ENCODE data around the gene CFAP410. TPM values are rescaled to one million over a fixed set of nuclear protein-coding genes. Genes with fewer than 3 reads are reported as not detected.

Gene CFAP410
- total and polyA plus RNA-seq, 2 of the 13 experiments (the other 11 are each of a cell fraction or from before 2014, with no cell fraction given), result 8.0 to 20.1 TPM

GRCh38 chr21:44338971-44339910, at the start of gene CFAP410 (continued):
- TF ChIP-seq ZBTB2 (CRISPR knock-in tag; IDR thresholded peaks at IDR 0.05; ENCODE audit: low read depth) (peak; percentile 81), MTA3 (CRISPR knock-in tag; IDR thresholded peaks at IDR 0.05) (no peak), JDP2 (CRISPR knock-in tag; IDR thresholded peaks at IDR 0.05; ENCODE audit: borderline replicate concordance) (no peak), KDM5B (CRISPR knock-in tag; IDR thresholded peaks at IDR 0.05; ENCODE audit: borderline replicate concordance) (peak; percentile 82), THAP8 (CRISPR knock-in tag; IDR thresholded peaks at IDR 0.05; ENCODE audit: borderline replicate concordance) (no peak), AHR (CRISPR knock-in tag; IDR thresholded peaks at IDR 0.05) (peak; percentile 57; the same call in 1 of the 2 replicates), TOPORS (CRISPR knock-in tag; IDR thresholded peaks at IDR 0.05) (peak; percentile 76; the same call in 1 of the 2 replicates), ZNF775 (CRISPR knock-in tag; IDR thresholded peaks at IDR 0.05; ENCODE audit: borderline replicate concordance) (no peak), PHF20 (CRISPR knock-in tag; IDR thresholded peaks at IDR 0.05) (peak; percentile 99), ZNF512 (CRISPR knock-in tag; IDR thresholded peaks at IDR 0.05) (no peak), STAT5B (CRISPR knock-in tag; IDR thresholded peaks at IDR 0.05) (no peak), ZNF331 (CRISPR knock-in tag; IDR thresholded peaks at IDR 0.05) (peak; percentile 50; the same call in 1 of the 2 replicates), REXO4 (CRISPR knock-in tag; IDR thresholded peaks at IDR 0.05; ENCODE audit: borderline replicate concordance) (no peak), IRF1 (CRISPR knock-in tag; IDR thresholded peaks at IDR 0.05; ENCODE audit: low read depth) (no peak), CCDC6 (CRISPR knock-in tag; IDR thresholded peaks at IDR 0.05) (peak; percentile 52; the same call in 1 of the 2 replicates), MEF2D (CRISPR knock-in tag; IDR thresholded peaks at IDR 0.05) (peak; percentile 68), SIX1 (CRISPR knock-in tag; IDR thresholded peaks at IDR 0.05; ENCODE audit: borderline replicate concordance) (no peak), KDM4B (CRISPR knock-in tag; IDR thresholded peaks at IDR 0.05) (peak; percentile 43; the same call in 1 of the 2 replicates), CAMTA2 (CRISPR knock-in tag; IDR thresholded peaks at IDR 0.05; ENCODE audit: borderline replicate concordance) (peak; percentile 57)
- TF ChIP-seq, protein P1, sequence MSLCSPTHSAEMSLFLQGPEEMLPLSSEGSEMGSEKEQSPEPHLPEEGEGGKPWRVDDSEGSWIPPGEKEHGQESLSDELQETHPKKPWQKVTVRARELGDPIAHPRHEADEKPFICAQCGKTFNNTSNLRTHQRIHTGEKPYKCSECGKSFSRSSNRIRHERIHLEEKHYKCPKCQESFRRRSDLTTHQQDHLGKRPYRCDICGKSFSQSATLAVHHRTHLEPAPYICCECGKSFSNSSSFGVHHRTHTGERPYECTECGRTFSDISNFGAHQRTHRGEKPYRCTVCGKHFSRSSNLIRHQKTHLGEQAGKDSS (CRISPR knock-in tag; IDR thresholded peaks at IDR 0.05; ENCODE audit: borderline replicate concordance, low read depth), result peak; percentile 73; the same call in 1 of the 2 replicates
- TF ChIP-seq, protein P2, sequence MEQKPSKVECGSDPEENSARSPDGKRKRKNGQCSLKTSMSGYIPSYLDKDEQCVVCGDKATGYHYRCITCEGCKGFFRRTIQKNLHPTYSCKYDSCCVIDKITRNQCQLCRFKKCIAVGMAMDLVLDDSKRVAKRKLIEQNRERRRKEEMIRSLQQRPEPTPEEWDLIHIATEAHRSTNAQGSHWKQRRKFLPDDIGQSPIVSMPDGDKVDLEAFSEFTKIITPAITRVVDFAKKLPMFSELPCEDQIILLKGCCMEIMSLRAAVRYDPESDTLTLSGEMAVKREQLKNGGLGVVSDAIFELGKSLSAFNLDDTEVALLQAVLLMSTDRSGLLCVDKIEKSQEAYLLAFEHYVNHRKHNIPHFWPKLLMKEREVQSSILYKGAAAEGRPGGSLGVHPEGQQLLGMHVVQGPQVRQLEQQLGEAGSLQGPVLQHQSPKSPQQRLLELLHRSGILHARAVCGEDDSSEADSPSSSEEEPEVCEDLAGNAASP (CRISPR knock-in tag; IDR thresholded peaks at IDR 0.05; ENCODE audit: borderline replicate concordance), result peak; percentile 36; the same call in 1 of the 2 replicates
